GM19324 (cell line): ENCODE data around the gene ARRDC3.

Source experiments
- ATAC-seq: cut with Tn5 transposase; IDR thresholded peaks from one replicate; pipeline ENCODE4 v1.9.1; 2021; ENCODE audit warnings: mild to moderate bottlenecking, moderate library complexity; ENCODE audit not compliant: unreplicated experiment, low FRiP score

Gene ARRDC3

GRCh38 chr5:91319667-91320066 is 63.5 kb downstream of the ARRDC3 start:
- ATAC-seq = no peak

GRCh38 chr5:91318724-91319123 is 64.4 kb downstream of the ARRDC3 start:
- no peak for ATAC-seq
